Trophoblast cell (in vitro differentiated cells and primary cell): ENCODE data around the gene RAB29.

Experiments used
- DNase-seq, 2 donors: peaks; one replicate each; pipeline ENCODE4 v3.0.0-alpha.2; 2016
- H2AFZ ChIP-seq: 2 replicates; pipeline ENCODE4 v1.6.1; 2013; ENCODE audit warnings: low read length, moderate library complexity, mild to moderate bottlenecking; ENCODE audit not compliant: insufficient read depth, poor library complexity
- H2AK5ac ChIP-seq: 2 replicates; pipeline ENCODE4 v1.6.1; 2013; ENCODE audit warnings: mild to moderate bottlenecking, low read length
- H2BK120ac ChIP-seq: 2 replicates; pipeline ENCODE4 v1.6.1; 2013; ENCODE audit warnings: low read length, mild to moderate bottlenecking, moderate library complexity; ENCODE audit not compliant: insufficient read depth, poor library complexity
- H2BK12ac ChIP-seq: 2 replicates; pipeline ENCODE4 v1.6.1; 2013; ENCODE audit warnings: mild to moderate bottlenecking, low read length, moderate library complexity
- H2BK5ac ChIP-seq: 2 replicates; pipeline ENCODE4 v1.6.1; 2013; ENCODE audit warnings: low read length, low read depth, moderate library complexity, mild to moderate bottlenecking; ENCODE audit not compliant: poor library complexity
- H3K14ac ChIP-seq: 2 replicates; pipeline ENCODE4 v1.6.1; 2013; ENCODE audit warnings: mild to moderate bottlenecking, low read length
- H3K18ac ChIP-seq: 2 replicates; pipeline ENCODE4 v1.6.1; 2013; ENCODE audit warnings: mild to moderate bottlenecking, low read length
- H3K23ac ChIP-seq: 2 replicates; pipeline ENCODE4 v1.6.1; 2013; ENCODE audit warnings: low read length
- H3K27ac ChIP-seq: 2 replicates; pipeline ENCODE4 v1.5.1; 2013; ENCODE audit warnings: low read depth, mild to moderate bottlenecking, inconsistent platforms, low read length, moderate library complexity
- H3K27me3 ChIP-seq: 2 replicates; pipeline ENCODE4 v1.6.1; 2013; ENCODE audit warnings: inconsistent platforms, mild to moderate bottlenecking, low read length, moderate library complexity; ENCODE audit not compliant: insufficient read depth
- H3K36me3 ChIP-seq, 2 experiments: 1 replicate in 1 of 2; 2 replicates in 1 of 2; pipeline ENCODE4 v1.6.1; 2013; ENCODE audit warnings: low read length in 2 of 2, mild to moderate bottlenecking in 2 of 2, moderate library complexity in 1 of 2; ENCODE audit not compliant: insufficient read depth in 2 of 2, control insufficient read depth in 1 of 2
- H3K4ac ChIP-seq: 2 replicates; pipeline ENCODE4 v1.6.1; 2013; ENCODE audit warnings: low read depth, mild to moderate bottlenecking, low read length, moderate library complexity
- H3K4me1 ChIP-seq, 2 experiments: 1 replicate in 1 of 2; 2 replicates in 1 of 2; pipeline ENCODE4 v1.6.1; 2013; ENCODE audit warnings: low read length in 2 of 2, mild to moderate bottlenecking in 2 of 2, moderate library complexity in 1 of 2; ENCODE audit not compliant: insufficient read depth in 2 of 2, control insufficient read depth in 1 of 2
- H3K4me2 ChIP-seq: 2 replicates; pipeline ENCODE4 v1.6.1; 2013; ENCODE audit warnings: inconsistent platforms, mild to moderate bottlenecking, low read length, moderate library complexity
- H3K4me3 ChIP-seq: 2 replicates; pipeline ENCODE4 v1.5.1; 2013; ENCODE audit warnings: mild to moderate bottlenecking, low read depth, low read length, inconsistent platforms
- H3K79me1 ChIP-seq: one replicate; pipeline ENCODE4 v1.6.1; 2013; ENCODE audit warnings: low read length
- H3K79me2 ChIP-seq: 2 replicates; pipeline ENCODE4 v1.6.1; 2013; ENCODE audit warnings: low read length, mild to moderate bottlenecking; ENCODE audit not compliant: control insufficient read depth, insufficient read depth, poor library complexity
- H3K9ac ChIP-seq: 2 replicates; pipeline ENCODE4 v1.6.1; 2013; ENCODE audit warnings: mild to moderate bottlenecking, low read length
- H3K9me3 ChIP-seq: 2 replicates; pipeline ENCODE4 v1.6.1; 2013; ENCODE audit warnings: low read depth, mild to moderate bottlenecking, control low read depth, inconsistent platforms, low read length; ENCODE audit not compliant: insufficient read depth
- H4K12ac ChIP-seq: 2 replicates; pipeline ENCODE4 v1.6.1; 2013; ENCODE audit warnings: low read depth, mild to moderate bottlenecking, low read length, moderate library complexity
- H4K8ac ChIP-seq: 2 replicates; pipeline ENCODE4 v1.6.1; 2013; ENCODE audit warnings: low read depth, mild to moderate bottlenecking, low read length, moderate library complexity
- H4K91ac ChIP-seq: one replicate; pipeline ENCODE4 v1.6.1; 2013; ENCODE audit warnings: low read depth, mild to moderate bottlenecking, low read length, moderate library complexity
- WGBS: extraction: QIAGEN DNeasy Blood & Tissue Kit; methylation state at CpG from one replicate; pipeline ENCODE4 v1.1.7; 2013; ENCODE audit warnings: missing lambda C conversion rate; ENCODE audit not compliant: insufficient read length, insufficient coverage; ENCODE audit errors: extremely low coverage; 5-methylcytosine and 5-hydroxymethylcytosine counted together

RAB29 gene

GRCh38 chr1:205783904-205784303 lies 8.6 kb upstream of the RAB29 start:
- Histone ChIP-seq H4K8ac (no peak overlapping the region), H4K12ac (no peak overlapping the region), H2BK12ac (no peak overlapping the region), H3K4ac (no peak overlapping the region), H3K4me3 (no peak overlapping the region), H3K27ac (no peak overlapping the region), H3K14ac (no peak overlapping the region), H2AK5ac (no peak overlapping the region), H3K79me1 (no peaks in the 10 kb centered on the region), H3K27me3 (no peaks in the 10 kb centered on the region), H2BK5ac (no peak overlapping the region), H3K36me3 (no peaks in the 10 kb centered on the region), H3K9ac (no peak overlapping the region), H3K79me2 (no peaks in the 10 kb centered on the region), H2AFZ (no peak overlapping the region), H3K23ac (no peak overlapping the region), H4K91ac (no peak overlapping the region), H3K9me3 (no peaks in the 10 kb centered on the region), H3K4me1 (no peaks in the 10 kb centered on the region), H2BK120ac (no peak overlapping the region), H3K4me2 (no peak overlapping the region), H3K18ac (no peak overlapping the region)
- no peak for DNase-seq
- WGBS, result no CpG with 5 or more reads among the region's 4 CpGs

- Histone ChIP-seq H3K27me3 (no peaks in the 10 kb centered on the region), H3K9me3 (no peaks in the 10 kb centered on the region), H3K36me3 (no peaks in the 10 kb centered on the region), H2AFZ (no peak overlapping the region), H2AK5ac (no peak overlapping the region), H2BK120ac (no peak overlapping the region), H3K14ac (no peak overlapping the region), H4K8ac (no peak overlapping the region), H4K91ac (no peak overlapping the region), H2BK12ac (no peak overlapping the region), H3K4me1 (no peaks in the 10 kb centered on the region), H3K4me3 (no peak overlapping the region), H4K12ac (no peak overlapping the region), H3K79me1 (no peaks in the 10 kb centered on the region), H3K23ac (no peak overlapping the region), H3K27ac (no peak overlapping the region), H3K4me2 (no peak overlapping the region), H3K9ac (no peak overlapping the region), H3K4ac (no peak overlapping the region), H3K18ac (no peak overlapping the region), H3K79me2 (no peaks in the 10 kb centered on the region), H2BK5ac (no peak overlapping the region)
- DNase-seq, result no peak
These were observed 8.1 kb upstream of the RAB29 start for GRCh38 chr1:205783433-205783795.

GRCh38 chr1:205782627-205783432 lies 7.5 kb upstream of the RAB29 start:
- Histone ChIP-seq H3K4me1 (no peaks in the 10 kb centered on the region), H2BK5ac (no peak overlapping the region), H3K27ac (no peak overlapping the region), H3K4me2 (no peak overlapping the region), H3K9me3 (no peaks in the 10 kb centered on the region), H3K4me3 (no peak overlapping the region), H4K91ac (no peak overlapping the region), H3K79me1 (no peaks in the 10 kb centered on the region), H4K8ac (no peak overlapping the region), H3K18ac (no peak overlapping the region), H3K4ac (no peak overlapping the region), H3K23ac (no peak overlapping the region), H2AK5ac (no peak overlapping the region), H2BK120ac (no peak overlapping the region), H2BK12ac (no peak overlapping the region), H3K36me3 (no peaks in the 10 kb centered on the region), H4K12ac (no peak overlapping the region), H3K27me3 (no peaks in the 10 kb centered on the region), H3K14ac (no peak overlapping the region), H2AFZ (no peak overlapping the region), H3K9ac (no peak overlapping the region), H3K79me2 (no peaks in the 10 kb centered on the region)
- no CpG with 5 or more reads among the region's 4 CpGs for WGBS
- DNase-seq, result no peak

GRCh38 chr1:205780335-205780734 lies 5.1 kb upstream of the RAB29 start:
- H2BK12ac ChIP-seq, result no peak overlapping the region
- H2AFZ ChIP-seq, result no peak overlapping the region
- no CpG with 5 or more reads among the region's 5 CpGs for WGBS
- H3K27ac ChIP-seq, result no peak overlapping the region
- no peak overlapping the region for H3K18ac ChIP-seq
- H4K12ac ChIP-seq, result no peak overlapping the region
- no peak overlapping the region for H3K4me3 ChIP-seq
- no peak for DNase-seq
- no peaks in the 10 kb centered on the region for H3K27me3 ChIP-seq
- H3K36me3 ChIP-seq, result no peaks in the 10 kb centered on the region
- no peaks in the 10 kb centered on the region for H3K79me2 ChIP-seq
- no peak overlapping the region for H3K4ac ChIP-seq
- no peak overlapping the region for H3K14ac ChIP-seq
- no peak overlapping the region for H2BK5ac ChIP-seq
- H3K4me2 ChIP-seq, result no peak overlapping the region
- H4K91ac ChIP-seq, result no peak overlapping the region
- H2AK5ac ChIP-seq, result no peak overlapping the region
- H4K8ac ChIP-seq, result no peak overlapping the region
- H3K79me1 ChIP-seq, result no peaks in the 10 kb centered on the region
- no peaks in the 10 kb centered on the region for H3K4me1 ChIP-seq
- no peaks in the 10 kb centered on the region for H3K9me3 ChIP-seq
- no peak overlapping the region for H2BK120ac ChIP-seq
- H3K9ac ChIP-seq, result no peak overlapping the region
- no peak overlapping the region for H3K23ac ChIP-seq
